SK-N-SH (cell line): ENCODE results near the gene RCAN2. TPM values are rescaled to one million over a fixed set of nuclear protein-coding genes. Genes with fewer than 3 reads are reported as not detected.
"Not testable (repeated sequence)": the region's sequence is repeated elsewhere in the genome, so short reads cannot be mapped to it uniquely, and the experiment has no call there.

Experiments
- CTCF ChIA-PET: fragments of 300-600, 350-600 bp; formaldehyde crosslinking; extraction: SDS; loops from one replicate; lab custom pipeline; 2021; lab: Yijun Ruan, JAX
- POLR2A ChIA-PET: fragments of 350-600 bp; sonication (Branson Sonifier 250); formaldehyde crosslinking; extraction: SDS; loops from one replicate; lab custom pipeline; 2020; ENCODE audit warnings: antibody characterized with exemption, inconsistent platforms; lab: Yijun Ruan, JAX
- DNase-seq: peaks from one replicate; pipeline ENCODE4 v3.0.0; 2012
- H2AFZ ChIP-seq: fragments of 200-600 bp; sonication (generic); 2 replicates; pipeline ENCODE4 v1.8.1; 2016; ENCODE audit warnings: antibody characterized with exemption, mild to moderate bottlenecking, low read depth
- H3F3A ChIP-seq: fragments of 200-600 bp; sonication (generic); replicated peaks from 2 replicates; pipeline ENCODE3; 2016; ENCODE audit warnings: antibody characterized with exemption, mild to moderate bottlenecking; ENCODE audit not compliant: insufficient read depth
- H3K27ac ChIP-seq, 2 experiments: fragments of 200-500 bp in 1 of 2; fragments of 200-600 bp in 1 of 2; sonication (Bioruptor generic) in 1 of 2; sonication (generic), shearing (Covaris generic) in 1 of 2; 2 replicates each; pipeline versions ENCODE4 v1.5.1 to v1.6.1; 2014 to 2016; ENCODE audit warnings: low read depth in 2 of 2, inconsistent platforms in 1 of 2, low read length in 1 of 2, mild to moderate bottlenecking in 1 of 2, mixed read lengths in 1 of 2
- H3K27me3 ChIP-seq: fragments of 200-600 bp; sonication (generic), shearing (Covaris generic); 2 replicates; pipeline ENCODE4 v1.6.1; 2016; ENCODE audit warnings: mixed run types; ENCODE audit not compliant: insufficient read depth
- H3K36me3 ChIP-seq, 2 experiments: fragments of 200-500 bp in 1 of 2; fragments of 200-600 bp in 1 of 2; sonication (Bioruptor generic) in 1 of 2; sonication (generic) in 1 of 2; replicated peaks in 1 of 2; 2 replicates each; pipeline versions ENCODE3 to v1.5.1; 2014 to 2016; ENCODE audit warnings: low read length in 1 of 2, mild to moderate bottlenecking in 1 of 2; ENCODE audit not compliant: insufficient read depth in 2 of 2, control insufficient read depth in 1 of 2
- H3K4me1 ChIP-seq, 2 experiments: fragments of 200-500 bp in 1 of 2; fragments of 200-600 bp in 1 of 2; sonication (Bioruptor generic) in 1 of 2; sonication (generic), shearing (Covaris generic) in 1 of 2; 2 replicates each; pipeline versions ENCODE4 v1.5.1 to v1.6.1; 2014 to 2016; ENCODE audit warnings: low read depth in 1 of 2, low read length in 1 of 2, mixed run types in 1 of 2; ENCODE audit not compliant: insufficient read depth in 2 of 2, control insufficient read depth in 1 of 2
- H3K4me2 ChIP-seq: fragments of 200-600 bp; sonication (generic), shearing (Covaris generic); 2 replicates; pipeline ENCODE4 v1.6.1; 2017; ENCODE audit warnings: mixed run types
- H3K4me3 ChIP-seq, 2 experiments: fragments of 200-500 bp in 1 of 2; fragments of 200-600 bp in 1 of 2; sonication (Bioruptor generic) in 1 of 2; sonication (generic), shearing (Covaris generic) in 1 of 2; 2 replicates each; pipeline versions ENCODE4 v1.5.1 to v1.8.1; 2014 to 2016; ENCODE audit warnings: low read depth in 2 of 2, inconsistent platforms in 1 of 2, low read length in 1 of 2, mild to moderate bottlenecking in 1 of 2, mixed read lengths in 1 of 2, moderate library complexity in 1 of 2
- H3K79me2 ChIP-seq: fragments of 200-600 bp; sonication (generic); 2 replicates; pipeline ENCODE4 v1.8.1; 2017; ENCODE audit warnings: mild to moderate bottlenecking; ENCODE audit not compliant: insufficient read depth
- H3K9ac ChIP-seq: fragments of 200-600 bp; sonication (generic); 2 replicates; pipeline ENCODE4 v1.6.1; 2017; ENCODE audit warnings: mixed run types
- H3K9me2 ChIP-seq: fragments of 200-600 bp; sonication (generic); 2 replicates; pipeline ENCODE4 v1.6.1; 2017; ENCODE audit warnings: mixed run types
- H3K9me3 ChIP-seq: fragments of 200-600 bp; sonication (generic); 2 replicates; pipeline ENCODE4 v1.6.1; 2017; ENCODE audit warnings: mixed run types, mild to moderate bottlenecking, moderate library complexity
- H4K20me1 ChIP-seq: fragments of 200-600 bp; sonication (generic); 2 replicates; pipeline ENCODE4 v1.6.1; 2017; ENCODE audit warnings: mild to moderate bottlenecking, mixed run types; ENCODE audit not compliant: insufficient read depth
- EP300 ChIP-seq, 2 experiments: IDR thresholded peaks; 2 replicates each; pipeline versions ENCODE4 v1.4.0 to v1.6.1; 2012; ENCODE audit warnings: borderline replicate concordance in 1 of 2, low read depth in 1 of 2, low read length in 1 of 2
- FOSL2 ChIP-seq: IDR thresholded peaks from 2 replicates; pipeline ENCODE4 v1.4.0; 2012; ENCODE audit warnings: low read depth, mild to moderate bottlenecking, moderate library complexity, borderline replicate concordance
- FOXJ3 ChIP-seq: sonication (generic); formaldehyde crosslinking; IDR thresholded peaks from 2 replicates; pipeline ENCODE4 v1.5.1; 2020; ENCODE audit warnings: mild to moderate bottlenecking, missing genetic modification reagents
- GABPA ChIP-seq: IDR thresholded peaks from 2 replicates; pipeline ENCODE4 v1.4.0; 2012; ENCODE audit warnings: low read depth, mild to moderate bottlenecking
- GATA2 ChIP-seq: sonication (generic); formaldehyde crosslinking; IDR thresholded peaks from 2 replicates; pipeline ENCODE4 v1.5.0; 2020; ENCODE audit warnings: mild to moderate bottlenecking, missing genetic modification reagents
- JUND ChIP-seq: IDR thresholded peaks from 2 replicates; pipeline ENCODE4 v1.4.0; 2012
- MXI1 ChIP-seq: IDR thresholded peaks from 2 replicates; pipeline ENCODE4 v1.6.1; 2012; ENCODE audit warnings: mild to moderate bottlenecking, low read depth, low read length, improper control_type of control experiment
- TCF12 ChIP-seq: IDR thresholded peaks from 2 replicates; pipeline ENCODE4 v1.4.0; 2012
- YY1 ChIP-seq: IDR thresholded peaks from 2 replicates; pipeline ENCODE4 v1.4.0; 2012; ENCODE audit warnings: low read depth, mild to moderate bottlenecking
- polyA plus RNA-seq, 3 experiments: library from polyadenylated mRNA; depleted of rRNA; stranded (reverse); fragments of >200 nt; gene quantifications; 2 replicates each; pipeline ENCODE4 v1.2.3, GENCODE V29; 2012
- TF ChIP-seq, protein P1 (sequence below): fragments of 150-350 bp; IDR thresholded peaks from 2 replicates; pipeline ENCODE4 v1.6.1; 2016; ENCODE audit warnings: mild to moderate bottlenecking, low read depth, low read length
- TF ChIP-seq, protein P2 (sequence below): IDR thresholded peaks from 2 replicates; pipeline ENCODE4 v1.4.0; 2012; ENCODE audit warnings: low read depth
- TF ChIP-seq, protein P3 (sequence below): fragments of 150-350 bp; IDR thresholded peaks from 2 replicates; pipeline ENCODE4 v1.6.1; 2017; ENCODE audit warnings: antibody characterized with exemption, low read length, low read depth, borderline replicate concordance
- TF ChIP-seq, protein P4 (sequence below): IDR thresholded peaks from 2 replicates; pipeline ENCODE4 v1.6.1; 2012; ENCODE audit warnings: mild to moderate bottlenecking, low read depth, low read length, moderate library complexity
- TF ChIP-seq, protein P5 (sequence below): IDR thresholded peaks from 2 replicates; pipeline ENCODE4 v1.4.0; 2012; ENCODE audit warnings: low read depth, borderline replicate concordance

RCAN2 gene
- polyA plus RNA-seq, 1 of the 3 experiments (the other 2 are of a cell fraction), result not detected

DNA sequence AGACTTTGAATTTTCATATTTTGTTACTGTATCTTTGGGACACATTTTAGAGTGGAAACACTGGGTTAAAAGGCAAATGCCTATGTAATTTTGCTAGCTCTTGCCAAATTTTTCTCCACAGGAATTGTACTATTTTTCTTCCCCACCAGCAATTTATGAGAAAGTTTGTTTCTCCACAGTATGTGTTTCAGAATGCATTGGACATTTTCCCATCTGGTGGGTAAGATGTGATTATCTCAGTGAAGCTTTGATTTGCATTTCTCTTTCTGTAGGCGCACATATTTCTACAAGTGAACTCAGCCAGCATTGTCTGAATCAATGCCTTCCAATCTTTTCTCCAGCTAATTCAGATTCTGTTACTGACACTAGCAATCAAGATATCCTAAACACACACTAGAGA, 157.8 kb downstream of the RCAN2 start (continued):
- TF ChIP-seq, protein P1, sequence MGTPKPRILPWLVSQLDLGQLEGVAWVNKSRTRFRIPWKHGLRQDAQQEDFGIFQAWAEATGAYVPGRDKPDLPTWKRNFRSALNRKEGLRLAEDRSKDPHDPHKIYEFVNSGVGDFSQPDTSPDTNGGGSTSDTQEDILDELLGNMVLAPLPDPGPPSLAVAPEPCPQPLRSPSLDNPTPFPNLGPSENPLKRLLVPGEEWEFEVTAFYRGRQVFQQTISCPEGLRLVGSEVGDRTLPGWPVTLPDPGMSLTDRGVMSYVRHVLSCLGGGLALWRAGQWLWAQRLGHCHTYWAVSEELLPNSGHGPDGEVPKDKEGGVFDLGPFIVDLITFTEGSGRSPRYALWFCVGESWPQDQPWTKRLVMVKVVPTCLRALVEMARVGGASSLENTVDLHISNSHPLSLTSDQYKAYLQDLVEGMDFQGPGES, result no peak
- TF ChIP-seq JUND, result no peak
- TF ChIP-seq MXI1, result no peak
- no peak for TF ChIP-seq EP300 (IDR thresholded peaks at IDR 0.05; ENCODE audit: borderline replicate concordance in 1 of 2, low read depth in 1 of 2, low read length in 1 of 2)
- no peak for TF ChIP-seq FOXJ3 (CRISPR knock-in tag)
- no peak for TF ChIP-seq TCF12

DNA sequence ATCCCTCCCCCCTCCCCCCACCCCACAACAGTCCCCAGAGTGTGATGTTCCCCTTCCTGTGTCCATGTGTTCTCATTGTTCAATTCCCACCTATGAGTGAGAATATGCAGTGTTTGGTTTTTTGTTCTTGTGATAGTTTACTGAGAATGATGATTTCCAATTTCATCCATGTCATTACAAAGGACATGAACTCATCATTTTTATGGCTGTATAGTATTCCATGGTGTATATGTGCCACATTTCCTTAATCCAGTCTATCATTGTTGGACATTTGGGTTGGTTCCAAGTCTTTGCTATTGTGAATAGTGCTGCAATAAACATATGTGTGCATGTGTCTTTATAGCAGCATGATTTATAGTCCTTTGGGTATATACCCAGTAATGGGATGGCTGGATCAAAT, 158.8 kb downstream of the RCAN2 start:
- H3K36me3 ChIP-seq, DNase-seq, H3K4me3 ChIP-seq, H3K9me3 ChIP-seq, H3K9ac ChIP-seq, H3K27ac ChIP-seq, H3K4me2 ChIP-seq, H3F3A ChIP-seq, H3K79me2 ChIP-seq, H4K20me1 ChIP-seq, POLR2A ChIA-PET, H3K27me3 ChIP-seq, CTCF ChIA-PET, H3K4me1 ChIP-seq, H2AFZ ChIP-seq, H3K9me2 ChIP-seq: not testable (repeated sequence)

DNA sequence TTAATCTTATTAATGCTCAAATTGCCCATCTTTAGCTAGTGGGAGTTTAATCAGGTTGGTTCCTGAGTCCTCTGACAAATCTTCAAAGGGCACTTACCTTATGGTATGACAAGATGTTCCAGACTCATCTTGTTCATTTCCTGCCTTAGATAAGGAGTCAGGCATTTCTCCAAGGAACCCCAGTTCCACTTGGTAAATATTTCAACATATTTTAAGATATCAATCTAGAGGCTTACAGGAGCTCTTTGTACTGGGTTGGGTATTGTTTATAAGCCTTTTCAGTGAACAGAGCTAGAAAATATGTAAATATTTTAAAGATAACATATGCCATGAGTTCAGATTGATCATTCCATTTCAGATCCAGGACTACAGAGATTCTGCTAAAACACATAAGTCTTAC, 159.8 kb downstream of the RCAN2 start:
- Histone ChIP-seq H3K36me3 (no peaks in the 10 kb centered on the region), H3K4me1 (no peaks in the 10 kb centered on the region)

More for the DNA sequence above, 159.8 kb downstream of the RCAN2 start:
- Histone ChIP-seq H4K20me1 (no peaks in the 10 kb centered on the region), H3K9me2 (no peaks in the 10 kb centered on the region), H2AFZ (no peak overlapping the region), H3K4me3 (no peak overlapping the region), H3K9ac (no peak overlapping the region), H3K79me2 (no peaks in the 10 kb centered on the region), H3K4me2 (no peak overlapping the region), H3K27me3 (no peaks in the 10 kb centered on the region; the same call in 1 of the 2 replicates), H3K27ac (no peak overlapping the region), H3K9me3 (no peaks in the 10 kb centered on the region), H3F3A (no peaks in the 10 kb centered on the region)
- CTCF ChIA-PET, result no interaction called here
- POLR2A ChIA-PET, result no interaction called here
- no peak for DNase-seq
- no peak for TF ChIP-seq JUND
- TF ChIP-seq, protein P2, sequence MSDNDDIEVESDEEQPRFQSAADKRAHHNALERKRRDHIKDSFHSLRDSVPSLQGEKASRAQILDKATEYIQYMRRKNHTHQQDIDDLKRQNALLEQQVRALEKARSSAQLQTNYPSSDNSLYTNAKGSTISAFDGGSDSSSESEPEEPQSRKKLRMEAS, result no peak
- no peak for TF ChIP-seq GATA2
- TF ChIP-seq, protein P3, sequence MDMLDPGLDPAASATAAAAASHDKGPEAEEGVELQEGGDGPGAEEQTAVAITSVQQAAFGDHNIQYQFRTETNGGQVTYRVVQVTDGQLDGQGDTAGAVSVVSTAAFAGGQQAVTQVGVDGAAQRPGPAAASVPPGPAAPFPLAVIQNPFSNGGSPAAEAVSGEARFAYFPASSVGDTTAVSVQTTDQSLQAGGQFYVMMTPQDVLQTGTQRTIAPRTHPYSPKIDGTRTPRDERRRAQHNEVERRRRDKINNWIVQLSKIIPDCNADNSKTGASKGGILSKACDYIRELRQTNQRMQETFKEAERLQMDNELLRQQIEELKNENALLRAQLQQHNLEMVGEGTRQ, result no peak
- no peak for TF ChIP-seq TCF12
- TF ChIP-seq, protein P4, sequence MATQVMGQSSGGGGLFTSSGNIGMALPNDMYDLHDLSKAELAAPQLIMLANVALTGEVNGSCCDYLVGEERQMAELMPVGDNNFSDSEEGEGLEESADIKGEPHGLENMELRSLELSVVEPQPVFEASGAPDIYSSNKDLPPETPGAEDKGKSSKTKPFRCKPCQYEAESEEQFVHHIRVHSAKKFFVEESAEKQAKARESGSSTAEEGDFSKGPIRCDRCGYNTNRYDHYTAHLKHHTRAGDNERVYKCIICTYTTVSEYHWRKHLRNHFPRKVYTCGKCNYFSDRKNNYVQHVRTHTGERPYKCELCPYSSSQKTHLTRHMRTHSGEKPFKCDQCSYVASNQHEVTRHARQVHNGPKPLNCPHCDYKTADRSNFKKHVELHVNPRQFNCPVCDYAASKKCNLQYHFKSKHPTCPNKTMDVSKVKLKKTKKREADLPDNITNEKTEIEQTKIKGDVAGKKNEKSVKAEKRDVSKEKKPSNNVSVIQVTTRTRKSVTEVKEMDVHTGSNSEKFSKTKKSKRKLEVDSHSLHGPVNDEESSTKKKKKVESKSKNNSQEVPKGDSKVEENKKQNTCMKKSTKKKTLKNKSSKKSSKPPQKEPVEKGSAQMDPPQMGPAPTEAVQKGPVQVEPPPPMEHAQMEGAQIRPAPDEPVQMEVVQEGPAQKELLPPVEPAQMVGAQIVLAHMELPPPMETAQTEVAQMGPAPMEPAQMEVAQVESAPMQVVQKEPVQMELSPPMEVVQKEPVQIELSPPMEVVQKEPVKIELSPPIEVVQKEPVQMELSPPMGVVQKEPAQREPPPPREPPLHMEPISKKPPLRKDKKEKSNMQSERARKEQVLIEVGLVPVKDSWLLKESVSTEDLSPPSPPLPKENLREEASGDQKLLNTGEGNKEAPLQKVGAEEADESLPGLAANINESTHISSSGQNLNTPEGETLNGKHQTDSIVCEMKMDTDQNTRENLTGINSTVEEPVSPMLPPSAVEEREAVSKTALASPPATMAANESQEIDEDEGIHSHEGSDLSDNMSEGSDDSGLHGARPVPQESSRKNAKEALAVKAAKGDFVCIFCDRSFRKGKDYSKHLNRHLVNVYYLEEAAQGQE, result no peak
- TF ChIP-seq YY1, result no peak
- no peak for TF ChIP-seq FOXJ3 (CRISPR knock-in tag)
- TF ChIP-seq GABPA, result no peak
- no peak for TF ChIP-seq FOSL2
- TF ChIP-seq, protein P5, sequence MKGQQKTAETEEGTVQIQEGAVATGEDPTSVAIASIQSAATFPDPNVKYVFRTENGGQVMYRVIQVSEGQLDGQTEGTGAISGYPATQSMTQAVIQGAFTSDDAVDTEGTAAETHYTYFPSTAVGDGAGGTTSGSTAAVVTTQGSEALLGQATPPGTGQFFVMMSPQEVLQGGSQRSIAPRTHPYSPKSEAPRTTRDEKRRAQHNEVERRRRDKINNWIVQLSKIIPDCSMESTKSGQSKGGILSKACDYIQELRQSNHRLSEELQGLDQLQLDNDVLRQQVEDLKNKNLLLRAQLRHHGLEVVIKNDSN, result no peak
